NOMO-1 (cell line): ENCODE measurements around the gene CARS2.
"Not testable (repeated sequence)": the region's sequence is repeated elsewhere in the genome, so short reads cannot be mapped to it uniquely, and the experiment has no call there.

Source experiments
- DNase-seq, 2 experiments: peaks; one replicate each; lab custom pipeline; 2025; ENCODE audit not compliant: unreplicated experiment in 2 of 2; lab: John Stamatoyannopoulos, UW

Gene CARS2

GRCh38 chr13:110638814-110639806, 66.8 kb downstream of the CARS2 start:
- no peak for DNase-seq

DNA sequence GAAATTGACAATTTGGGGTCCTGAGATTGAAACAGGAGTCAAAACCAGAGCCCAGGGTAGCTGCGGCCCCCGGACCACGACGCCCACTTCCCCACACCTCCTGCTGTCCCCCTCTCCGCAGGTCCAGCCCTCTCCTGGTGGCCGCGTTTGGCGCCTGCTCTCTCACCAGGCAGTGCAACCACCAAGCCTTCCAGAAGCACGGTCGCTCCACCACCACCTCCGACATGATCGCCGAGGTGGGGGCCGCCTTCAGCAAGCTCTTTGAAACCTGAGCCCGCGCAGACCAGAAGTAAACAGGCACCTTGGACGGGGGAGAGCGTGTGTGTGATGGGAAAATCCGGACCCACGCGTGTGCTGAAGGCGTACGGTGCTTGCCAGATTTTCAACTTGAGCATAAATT, 67.7 kb downstream of the CARS2 start:
- no peak for DNase-seq

- no peak for DNase-seq
Observed at GRCh38 chr13:110637747-110638146, 68.2 kb downstream of the CARS2 start.

DNA sequence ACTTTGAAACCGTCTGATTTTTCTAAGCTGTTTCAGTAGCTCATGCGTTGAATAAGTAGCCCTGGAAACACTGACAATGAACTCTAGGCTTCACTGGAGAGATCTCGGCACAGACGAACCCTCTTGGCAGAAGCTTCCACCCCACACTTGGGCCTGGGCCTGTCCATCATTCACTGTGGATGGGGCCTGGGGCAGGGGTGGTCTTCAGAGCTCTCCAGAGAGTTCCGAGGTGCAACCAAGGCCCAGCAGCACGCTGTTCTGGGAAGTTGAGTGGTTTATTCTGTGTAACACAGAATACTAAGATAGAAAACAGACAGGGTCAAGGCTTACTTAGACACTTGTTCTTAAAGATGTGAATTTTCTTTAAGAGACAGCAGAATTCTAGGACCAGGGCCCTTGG, 68.6 kb downstream of the CARS2 start:
- no peak for DNase-seq

- no peak for DNase-seq
Observed at GRCh38 chr13:110636701-110637201, 69.2 kb downstream of the CARS2 start.

- DNase-seq: no peak
Observed at GRCh38 chr13:110636053-110636475, 69.9 kb downstream of the CARS2 start.

GRCh38 chr13:110635405-110636002, 70.4 kb downstream of the CARS2 start:
- no peak for DNase-seq

DNA sequence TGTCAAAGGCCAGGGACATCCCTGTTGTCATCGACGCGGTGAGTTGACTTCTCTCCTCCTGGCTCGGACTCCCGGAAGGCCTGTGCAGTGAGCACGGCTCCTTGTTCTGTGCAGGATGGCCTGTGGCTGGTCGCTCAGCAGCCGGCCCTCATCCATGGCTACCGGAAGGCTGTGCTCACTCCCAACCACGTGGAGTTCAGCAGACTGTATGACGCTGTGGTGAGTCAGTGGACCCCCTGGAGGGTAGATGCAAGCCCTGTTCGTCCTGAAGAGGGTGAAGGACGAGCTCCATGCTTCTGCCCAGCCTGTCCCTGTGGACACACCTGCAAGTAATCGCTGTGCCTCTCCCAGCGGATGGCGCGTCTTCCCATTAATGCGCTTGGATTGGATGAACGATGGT, 71.4 kb downstream of the CARS2 start:
- DNase-seq: no peak

- DNase-seq: no peak
Observed at GRCh38 chr13:110633776-110634175, 72.1 kb downstream of the CARS2 start.

- not testable (repeated sequence) for DNase-seq
Observed at GRCh38 chr13:110632255-110632654, 73.7 kb downstream of the CARS2 start.

GRCh38 chr13:110630566-110631119, 75.3 kb downstream of the CARS2 start:
- DNase-seq: no peak

GRCh38 chr13:110629735-110630134, 76.2 kb downstream of the CARS2 start:
- no peak for DNase-seq

DNA sequence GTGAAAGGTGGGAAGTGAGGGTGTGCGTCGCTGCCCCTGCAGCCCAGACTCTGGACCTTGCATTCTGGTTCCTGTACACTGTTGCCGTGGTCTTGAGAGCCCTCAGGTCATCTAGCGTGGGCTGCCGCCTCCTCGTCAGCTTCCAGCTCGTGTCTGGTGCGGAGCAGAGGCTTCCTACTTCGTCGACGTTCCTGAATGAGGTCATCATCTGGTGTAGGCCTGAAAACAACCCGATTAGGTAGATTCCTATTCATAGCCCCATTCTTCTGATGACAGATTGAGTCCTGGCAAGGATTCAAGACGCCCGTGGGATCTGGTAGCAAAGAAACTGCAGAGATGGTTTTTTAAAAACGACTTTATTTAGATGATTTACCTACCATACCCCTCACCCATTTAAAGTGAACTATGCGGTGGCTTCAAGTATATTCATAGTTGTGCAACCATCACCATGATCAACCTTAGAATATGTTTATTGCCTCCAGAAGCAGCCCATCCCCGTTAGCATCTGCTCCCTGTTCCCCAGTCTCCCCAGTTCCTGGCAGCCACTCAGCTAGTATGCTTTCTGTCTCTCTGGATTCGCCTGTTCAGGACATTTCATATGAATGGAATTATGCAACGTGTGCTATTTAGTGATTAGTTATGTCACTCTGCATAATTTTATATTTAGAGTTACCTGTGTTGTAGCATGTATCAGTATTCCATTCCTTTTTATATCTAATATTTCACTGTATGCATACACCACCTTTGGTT, 76.8 kb downstream of the CARS2 start:
- DNase-seq: no peak

- DNase-seq: no peak
Observed at GRCh38 chr13:110628477-110628793, 77.5 kb downstream of the CARS2 start.

DNA sequence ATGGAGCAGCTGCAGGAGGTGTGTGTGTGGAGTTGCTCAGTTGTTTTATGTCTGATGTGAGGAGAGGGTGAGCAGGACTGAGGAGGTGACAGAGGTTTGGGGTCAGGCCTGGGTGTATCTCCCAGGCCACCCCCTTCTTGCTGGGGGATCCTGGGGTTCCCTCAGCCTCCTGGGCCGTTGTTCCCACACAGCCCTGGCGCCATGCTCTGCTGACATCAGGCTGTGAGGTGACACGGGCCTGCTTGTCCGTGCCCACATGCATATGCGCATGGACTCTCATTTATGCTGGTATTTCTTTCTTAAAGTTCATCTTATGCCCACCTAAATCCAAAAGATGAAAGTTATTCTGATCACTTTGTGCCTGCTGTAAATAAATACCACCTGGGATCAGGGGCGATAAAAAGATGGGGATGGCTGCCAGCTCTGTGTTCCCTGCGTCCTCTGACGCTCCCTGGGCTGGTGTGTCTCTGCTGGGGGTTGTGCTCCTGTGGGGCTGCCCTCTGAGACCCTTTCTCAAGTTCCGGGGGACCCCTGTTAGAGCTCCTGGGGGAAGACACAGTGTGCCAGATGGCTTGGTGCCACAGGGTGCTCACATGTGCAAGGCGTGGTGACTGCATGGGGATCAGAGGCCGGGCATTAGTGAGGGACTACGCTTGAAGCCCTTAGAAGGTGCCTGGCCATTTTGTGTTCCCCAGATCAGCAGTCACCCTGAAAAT, 78.0 kb downstream of the CARS2 start:
- no peak for DNase-seq

DNA sequence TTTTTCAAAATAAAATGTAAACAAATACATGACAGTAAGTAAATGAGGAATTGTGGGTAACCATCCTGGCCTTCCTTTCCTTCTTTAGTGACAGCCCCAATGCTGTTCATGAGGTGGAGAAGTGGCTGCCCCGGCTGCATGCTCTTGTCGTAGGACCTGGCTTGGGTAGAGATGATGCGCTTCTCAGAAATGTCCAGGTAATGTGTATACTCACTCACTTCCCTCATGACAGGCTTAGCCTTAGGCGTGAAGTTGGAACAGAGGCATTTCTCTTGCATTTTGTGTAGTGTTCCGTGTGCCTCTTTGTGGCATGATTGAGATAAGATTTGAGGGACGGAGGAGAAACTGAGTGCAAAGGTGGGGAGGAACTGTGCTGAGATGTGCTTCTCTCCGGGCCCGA, 78.6 kb downstream of the CARS2 start:
- no peak for DNase-seq

GRCh38 chr13:110626521-110626920, 79.4 kb downstream of the CARS2 start:
- no peak for DNase-seq

DNA sequence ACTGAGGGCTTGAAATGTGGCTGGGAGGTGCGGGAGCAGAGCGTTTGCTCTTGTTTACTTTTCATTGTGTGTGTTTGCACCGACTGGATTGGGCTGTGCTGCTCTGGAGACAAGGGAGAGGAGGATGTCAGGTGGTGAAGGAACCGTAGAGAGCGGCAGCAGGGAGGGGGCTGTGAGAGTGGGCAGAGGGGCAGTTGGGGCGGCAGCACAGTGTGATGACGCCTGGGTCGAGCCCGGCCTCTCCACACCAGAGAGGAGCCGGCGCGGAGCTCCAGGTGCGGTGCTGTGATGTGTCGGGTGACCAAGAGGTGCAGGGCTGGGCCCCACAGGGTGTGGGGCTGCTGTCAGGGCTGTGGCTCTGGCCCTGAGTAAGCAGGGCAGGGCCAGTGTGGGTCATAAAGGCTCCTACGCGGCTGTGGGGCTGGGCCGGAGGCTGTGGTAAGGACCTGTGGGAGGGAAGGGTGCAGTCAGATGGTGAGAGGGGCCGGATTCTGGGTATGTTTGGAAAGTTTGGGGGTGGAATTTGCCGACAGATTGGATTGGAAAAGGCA, 80.1 kb downstream of the CARS2 start:
- no peak for DNase-seq

- DNase-seq: no peak
Observed at GRCh38 chr13:110624766-110625756, 80.9 kb downstream of the CARS2 start.
